Caco-2 (cell line): Measurements from ENCODE around the gene TUBB3. TPM values are rescaled to one million over a fixed set of nuclear protein-coding genes. Genes with fewer than 3 reads are reported as not detected.

Experiments
- BruUV-seq: library from RNA; stranded (reverse); fragments of 400-500 nt; replicated peaks from 2 replicates; lab custom pipeline; 2021; lab: Mats Ljungman, UMichigan
- CTCF ChIA-PET: fragments of 300-600 bp; sonication (Branson Sonifier 250); formaldehyde crosslinking; loops from one replicate; lab custom pipeline; 2022; ENCODE audit warnings: antibody characterized with exemption; lab: Charles Lee
- POLR2A ChIA-PET: fragments of 300-600 bp; sonication (Branson Sonifier 250); formaldehyde crosslinking; loops from one replicate; lab custom pipeline; 2022; ENCODE audit warnings: antibody characterized with exemption; lab: Charles Lee
- DNase-seq, 2 experiments: peaks; one replicate each; pipeline versions ENCODE4 v3.0.0 to v3.0.0-alpha.2; 2020 to 2022
- H3K27me3 ChIP-seq: replicated peaks from 2 replicates; pipeline ENCODE4 v1.6.0; 2011; ENCODE audit warnings: low read length; ENCODE audit not compliant: control insufficient read depth, insufficient read depth
- H3K36me3 ChIP-seq: 2 replicates; pipeline ENCODE4 v1.5.1; 2011; ENCODE audit warnings: low read length; ENCODE audit not compliant: control insufficient read depth, insufficient read depth
- H3K4me1 ChIP-seq: fragments of 250-450 bp; sonication (Bioruptor Pico); 2 replicates; pipeline ENCODE4 v1.5.1; 2020; ENCODE audit warnings: mild to moderate bottlenecking
- H3K4me3 ChIP-seq: 2 replicates; pipeline ENCODE4 v1.5.1; 2011; ENCODE audit warnings: low read depth, mild to moderate bottlenecking, control low read depth, low read length
- H3K9me3 ChIP-seq: fragments of 250-450 bp; sonication (Bioruptor Pico); 2 replicates; pipeline ENCODE4 v1.5.1; 2020; ENCODE audit warnings: mild to moderate bottlenecking, moderate library complexity
- H3K27ac Mint-ChIP-seq: one replicate; pipeline ENCODE4 v1.8.0; 2022; ENCODE audit warnings: mixed read lengths; ENCODE audit not compliant: unreplicated experiment
- H3K27me3 Mint-ChIP-seq: one replicate; pipeline ENCODE4 v1.8.0; 2022; ENCODE audit warnings: mixed read lengths; ENCODE audit not compliant: insufficient read depth, unreplicated experiment
- H3K36me3 Mint-ChIP-seq: one replicate; pipeline ENCODE4 v1.8.0; 2022; ENCODE audit warnings: mild to moderate bottlenecking, mixed read lengths; ENCODE audit not compliant: insufficient read depth, unreplicated experiment
- H3K4me1 Mint-ChIP-seq: one replicate; pipeline ENCODE4 v1.8.0; 2022; ENCODE audit warnings: low read depth, mixed read lengths; ENCODE audit not compliant: unreplicated experiment
- H3K4me3 Mint-ChIP-seq: one replicate; pipeline ENCODE4 v1.8.0; 2022; ENCODE audit warnings: mild to moderate bottlenecking, moderate library complexity, mixed read lengths; ENCODE audit not compliant: unreplicated experiment
- H3K9me3 Mint-ChIP-seq: one replicate; pipeline ENCODE4 v1.8.0; 2022; ENCODE audit warnings: mixed read lengths; ENCODE audit not compliant: unreplicated experiment
- CTCF ChIP-seq, 2 experiments: fragments of 200-600 bp in 1 of 2; IDR thresholded peaks; 1 replicate in 1 of 2; 2 replicates in 1 of 2; pipeline versions ENCODE4 v1.5.1 to v1.8.0; 2011 to 2022; ENCODE audit warnings: antibody characterized with exemption in 1 of 2, control low read depth in 1 of 2, inconsistent platforms in 1 of 2, low read depth in 1 of 2, low read length in 1 of 2, mild to moderate bottlenecking in 1 of 2, moderate library complexity in 1 of 2; ENCODE audit not compliant: insufficient read depth in 1 of 2, severe bottlenecking in 1 of 2, unreplicated experiment in 1 of 2
- intact Hi-C: fragments of 100-400 bp; cut with micrococcal nuclease; formaldehyde crosslinking; loops from one replicate; pipeline ENCODE4 v1.10.0; 2022; ENCODE audit not compliant: unreplicated experiment
- total RNA-seq: library from RNA; stranded (reverse); gene quantifications from 2 replicates; pipeline ENCODE4 v1.2.3, GENCODE V29; 2022

TUBB3 gene
- total RNA-seq, 1 experiment from 2014 or later = 31.3 TPM

- no peak for TF ChIP-seq CTCF (IDR thresholded peaks at IDR 0.05; ENCODE audit: insufficient read depth in 1 of 2, low read depth in 1 of 2, low read length in 1 of 2, severe bottlenecking in 1 of 2, unreplicated experiment in 1 of 2)
- H3K9me3 ChIP-seq = no peaks in the 10 kb centered on the region
- Mint-ChIP-seq H3K9me3 (no peaks in the 10 kb centered on the region), H3K27me3 (no peaks in the 10 kb centered on the region), H3K36me3 (peaks cover 84% of the 10 kb centered on the region), H3K4me3 (no peak overlapping the region), H3K27ac (no peak overlapping the region), H3K4me1 (no peaks in the 10 kb centered on the region)
- no peak overlapping the region for H3K4me3 ChIP-seq
- POLR2A ChIA-PET = no interaction called here
- H3K4me1 ChIP-seq = no peaks in the 10 kb centered on the region
- H3K36me3 ChIP-seq = peaks cover 11% of the 10 kb centered on the region
- CTCF ChIA-PET = no interaction called here
- H3K27me3 ChIP-seq = no peaks in the 10 kb centered on the region
- intact Hi-C loops = no loop called here
- DNase-seq = no peak
- BruUV-seq = no TSS peak
Measured at GRCh38 chr16:89893642-89894548, 29.2 kb upstream of the TUBB3 start.

GRCh38 chr16:89895482-89896250 is 27.5 kb upstream of the TUBB3 start:
- H3K4me1 Mint-ChIP-seq = no peaks in the 10 kb centered on the region
- no TSS peak for BruUV-seq
- H3K4me3 Mint-ChIP-seq = no peak overlapping the region
- no peak overlapping the region for H3K4me3 ChIP-seq
- POLR2A ChIA-PET = no interaction called here
- H3K36me3 ChIP-seq = peaks cover 15% of the 10 kb centered on the region
- intact Hi-C loops = no loop called here
- H3K9me3 Mint-ChIP-seq = no peaks in the 10 kb centered on the region
- no peaks in the 10 kb centered on the region for H3K4me1 ChIP-seq
- no peaks in the 10 kb centered on the region for H3K27me3 ChIP-seq
- CTCF ChIA-PET = no interaction called here
- TF ChIP-seq CTCF (IDR thresholded peaks at IDR 0.05; ENCODE audit: insufficient read depth in 1 of 2, low read depth in 1 of 2, low read length in 1 of 2, severe bottlenecking in 1 of 2, unreplicated experiment in 1 of 2) = no peak
- no peaks in the 10 kb centered on the region for H3K9me3 ChIP-seq
- DNase-seq = no peak
- H3K36me3 Mint-ChIP-seq = peaks cover 84% of the 10 kb centered on the region
- no peaks in the 10 kb centered on the region for H3K27me3 Mint-ChIP-seq
- H3K27ac Mint-ChIP-seq = no peak overlapping the region

GRCh38 chr16:89897204-89897603 is 25.9 kb upstream of the TUBB3 start:
- no peak overlapping the region for H3K27ac Mint-ChIP-seq
- no peaks in the 10 kb centered on the region for H3K9me3 ChIP-seq
- no peaks in the 10 kb centered on the region for H3K27me3 Mint-ChIP-seq
- H3K4me3 Mint-ChIP-seq = no peak overlapping the region
- no peaks in the 10 kb centered on the region for H3K4me1 ChIP-seq
- no peaks in the 10 kb centered on the region for H3K27me3 ChIP-seq
- POLR2A ChIA-PET = no interaction called here
- intact Hi-C loops = no loop called here
- DNase-seq = no peak
- H3K9me3 Mint-ChIP-seq = no peaks in the 10 kb centered on the region
- peaks cover 78% of the 10 kb centered on the region for H3K36me3 Mint-ChIP-seq
- no peak overlapping the region for H3K4me3 ChIP-seq
- peaks cover 15% of the 10 kb centered on the region for H3K36me3 ChIP-seq
- no peaks in the 10 kb centered on the region for H3K4me1 Mint-ChIP-seq
- TF ChIP-seq CTCF (IDR thresholded peaks at IDR 0.05; ENCODE audit: insufficient read depth in 1 of 2, low read depth in 1 of 2, low read length in 1 of 2, severe bottlenecking in 1 of 2, unreplicated experiment in 1 of 2) = no peak
- BruUV-seq = no TSS peak
- CTCF ChIA-PET = interaction anchor here (0.6 to 0.7 kb wide), 2 partner anchors 9 to 42 kb away, joined by 3 read pairs; no protein-coding TSS in a partner anchor
